ENCODE data around the gene PARP8. TPM values are rescaled to one million over a fixed set of nuclear protein-coding genes. Genes with fewer than 3 reads are reported as not detected.

PARP8 gene
- total RNA-seq, 2 donors from 2014 or later, result 5.4 to 6.7 TPM

DNA sequence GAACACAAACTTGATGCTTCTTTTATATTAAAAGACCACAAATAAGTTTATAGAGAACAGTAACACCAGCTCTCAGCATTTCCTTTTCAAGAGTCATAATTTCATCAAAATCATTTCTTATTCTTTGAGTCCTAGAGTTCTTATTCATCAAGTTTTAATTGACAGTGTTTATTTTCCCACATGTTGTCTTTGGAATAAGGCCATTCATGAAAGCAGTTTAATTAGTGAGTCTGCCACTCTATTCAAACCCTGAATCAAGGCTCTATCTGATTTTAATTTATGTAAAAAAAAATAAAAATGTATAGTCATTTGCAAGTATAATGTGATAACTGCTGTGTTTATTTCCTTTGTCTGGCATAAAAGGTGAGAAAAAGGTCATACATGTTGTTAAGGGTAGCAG is 176.7 kb downstream of the PARP8 start:
- Histone ChIP-seq H3K27ac (no peak overlapping the region), H3K9ac (ENCODE audit: low read depth in 2 of 2, low read length in 2 of 2) (no peak overlapping the region), H3K36me3 (no peaks in the 10 kb centered on the region), H3K4me1 (no peaks in the 10 kb centered on the region), H3K27me3 (no peaks in the 10 kb centered on the region), H3K4me3 (no peak overlapping the region), H3K9me3 (no peaks in the 10 kb centered on the region)
- intact Hi-C loops (cut with DNase I), result no loop called here
- TF ChIP-seq, protein P1, sequence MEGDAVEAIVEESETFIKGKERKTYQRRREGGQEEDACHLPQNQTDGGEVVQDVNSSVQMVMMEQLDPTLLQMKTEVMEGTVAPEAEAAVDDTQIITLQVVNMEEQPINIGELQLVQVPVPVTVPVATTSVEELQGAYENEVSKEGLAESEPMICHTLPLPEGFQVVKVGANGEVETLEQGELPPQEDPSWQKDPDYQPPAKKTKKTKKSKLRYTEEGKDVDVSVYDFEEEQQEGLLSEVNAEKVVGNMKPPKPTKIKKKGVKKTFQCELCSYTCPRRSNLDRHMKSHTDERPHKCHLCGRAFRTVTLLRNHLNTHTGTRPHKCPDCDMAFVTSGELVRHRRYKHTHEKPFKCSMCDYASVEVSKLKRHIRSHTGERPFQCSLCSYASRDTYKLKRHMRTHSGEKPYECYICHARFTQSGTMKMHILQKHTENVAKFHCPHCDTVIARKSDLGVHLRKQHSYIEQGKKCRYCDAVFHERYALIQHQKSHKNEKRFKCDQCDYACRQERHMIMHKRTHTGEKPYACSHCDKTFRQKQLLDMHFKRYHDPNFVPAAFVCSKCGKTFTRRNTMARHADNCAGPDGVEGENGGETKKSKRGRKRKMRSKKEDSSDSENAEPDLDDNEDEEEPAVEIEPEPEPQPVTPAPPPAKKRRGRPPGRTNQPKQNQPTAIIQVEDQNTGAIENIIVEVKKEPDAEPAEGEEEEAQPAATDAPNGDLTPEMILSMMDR (IDR thresholded peaks at IDR 0.05), result no peak
- DNase-seq, result no peak

DNA sequence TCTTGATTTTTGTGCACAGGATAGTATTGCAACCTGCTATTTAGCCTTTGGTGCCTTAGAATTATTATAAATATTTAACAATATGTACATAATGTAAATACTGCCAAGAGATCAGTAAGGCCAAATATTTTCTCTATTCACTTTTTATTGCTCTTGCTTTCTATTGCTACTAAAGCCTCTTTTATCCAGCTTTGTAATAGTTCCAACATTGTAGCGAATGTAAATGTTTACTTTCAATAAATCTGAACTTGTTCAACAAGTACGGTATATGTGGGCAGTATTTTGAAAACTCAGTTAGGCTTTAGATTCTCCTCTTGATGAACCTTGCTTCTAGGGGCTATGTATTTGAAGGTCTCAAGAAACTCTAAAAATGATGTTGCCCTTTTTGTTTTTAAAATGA is 179.8 kb downstream of the PARP8 start:
- intact Hi-C loops (cut with DNase I), result no loop called here
- Histone ChIP-seq H3K4me3 (no peak overlapping the region), H3K4me1 (no peaks in the 10 kb centered on the region), H3K9me3 (no peaks in the 10 kb centered on the region), H3K9ac (ENCODE audit: low read depth in 2 of 2, low read length in 2 of 2) (no peak overlapping the region), H3K27ac (no peak overlapping the region), H3K27me3 (no peaks in the 10 kb centered on the region), H3K36me3 (no peaks in the 10 kb centered on the region)
- no peak for DNase-seq
- TF ChIP-seq, protein P1 (IDR thresholded peaks at IDR 0.05), result no peak

DNA sequence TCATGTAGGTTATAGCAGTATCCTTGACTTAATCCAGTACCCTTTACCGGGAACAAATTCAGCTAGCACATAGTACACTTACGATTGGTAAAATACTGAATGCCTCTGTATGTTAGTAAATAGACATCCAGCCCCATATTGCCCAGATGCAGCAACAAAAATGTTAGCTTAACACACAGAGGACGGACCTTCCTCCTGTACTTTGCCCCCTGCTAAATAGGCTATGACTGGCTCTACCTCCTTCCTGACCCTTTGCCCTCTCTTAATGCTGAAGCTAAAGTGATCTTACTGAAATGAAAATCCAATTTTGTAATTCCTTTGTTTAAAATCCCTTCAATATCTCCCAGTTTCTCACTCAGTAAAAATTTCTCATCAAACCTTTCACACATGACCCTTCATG is 183.1 kb downstream of the PARP8 start:
- TF ChIP-seq, protein P1 (IDR thresholded peaks at IDR 0.05), result no peak
- H3K9me3 ChIP-seq, result no peaks in the 10 kb centered on the region
- H3K27me3 ChIP-seq, result no peaks in the 10 kb centered on the region
- no peak overlapping the region for H3K27ac ChIP-seq
- no peaks in the 10 kb centered on the region for H3K4me1 ChIP-seq
- H3K36me3 ChIP-seq, result no peaks in the 10 kb centered on the region
- H3K4me3 ChIP-seq, result no peak overlapping the region
- no peak for DNase-seq
- no peak overlapping the region for H3K9ac ChIP-seq (ENCODE audit: low read depth in 2 of 2, low read length in 2 of 2)
- intact Hi-C loops (cut with DNase I), result no loop called here

DNA sequence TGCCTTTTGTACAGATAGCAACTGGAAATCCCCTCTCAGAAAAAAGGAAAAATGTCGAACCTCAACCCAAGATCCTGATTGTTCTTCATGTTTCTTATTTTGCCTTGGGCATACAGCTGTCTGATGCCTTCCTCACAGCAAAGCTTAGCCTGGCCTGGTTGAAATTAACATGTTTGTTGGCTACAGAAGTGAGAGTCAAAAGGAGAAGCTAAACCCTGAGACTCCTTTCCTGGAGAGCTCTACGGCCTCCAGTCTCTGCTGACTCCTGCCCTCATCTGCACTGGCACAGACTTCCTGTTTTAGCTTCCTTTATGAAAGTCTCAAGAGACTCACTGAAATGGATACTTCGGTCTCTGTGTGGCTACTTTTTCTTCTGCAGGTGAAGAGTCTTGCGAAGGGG is 186.7 kb downstream of the PARP8 start:
- H3K27ac ChIP-seq, result no peak overlapping the region
- intact Hi-C loops (cut with DNase I), result no loop called here
- no peaks in the 10 kb centered on the region for H3K9me3 ChIP-seq
- H3K4me1 ChIP-seq, result no peaks in the 10 kb centered on the region
- TF ChIP-seq, protein P1 (IDR thresholded peaks at IDR 0.05), result no peak
- no peaks in the 10 kb centered on the region for H3K36me3 ChIP-seq
- H3K9ac ChIP-seq (ENCODE audit: low read depth in 2 of 2, low read length in 2 of 2), result no peak overlapping the region
- DNase-seq, result no peak
- no peaks in the 10 kb centered on the region for H3K27me3 ChIP-seq
- H3K4me3 ChIP-seq, result no peak overlapping the region

DNA sequence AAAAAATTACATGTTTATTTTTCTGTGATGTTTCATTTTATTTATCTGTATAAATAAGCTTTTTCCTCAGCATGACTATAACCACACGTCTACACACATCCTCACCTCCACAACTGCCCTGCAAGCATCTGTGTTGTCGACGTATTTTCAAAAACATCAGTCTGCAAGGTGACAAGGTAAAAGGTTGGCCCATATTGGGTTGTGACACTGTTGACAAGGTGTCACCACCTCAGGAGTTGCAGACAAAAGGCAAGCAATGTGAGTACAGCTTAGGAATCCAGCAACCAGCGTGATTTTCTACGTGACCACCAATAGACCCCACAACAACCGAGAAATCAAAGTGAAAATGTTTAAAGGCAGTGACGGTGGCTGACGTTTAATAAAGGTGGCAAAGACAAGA is 187.6 kb downstream of the PARP8 start:
- Histone ChIP-seq H3K9ac (ENCODE audit: low read depth in 2 of 2, low read length in 2 of 2) (no peak overlapping the region), H3K36me3 (no peaks in the 10 kb centered on the region), H3K27ac (no peak overlapping the region), H3K27me3 (no peaks in the 10 kb centered on the region), H3K4me3 (no peak overlapping the region), H3K9me3 (no peaks in the 10 kb centered on the region), H3K4me1 (no peaks in the 10 kb centered on the region)
- intact Hi-C loops (cut with DNase I), result no loop called here
- TF ChIP-seq, protein P1 (IDR thresholded peaks at IDR 0.05), result no peak
- DNase-seq, result no peak

DNA sequence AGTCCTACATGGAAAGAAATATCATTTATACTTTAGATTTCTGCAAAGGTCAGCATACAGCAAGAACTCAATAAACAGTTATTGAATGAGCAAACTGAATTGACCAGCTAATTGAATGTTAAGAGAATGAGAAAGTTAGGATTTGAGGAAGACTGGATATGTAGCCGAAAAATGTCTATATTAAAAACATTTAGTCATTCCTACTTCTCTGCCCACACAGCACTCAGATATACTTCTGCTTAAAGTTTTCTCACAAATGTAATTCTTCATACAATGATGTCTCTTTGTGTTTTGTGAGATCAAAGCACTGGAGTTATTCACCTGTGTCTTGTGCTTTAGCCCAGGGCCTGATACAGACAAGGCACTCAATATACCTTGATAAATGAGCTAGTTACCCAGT is 188.6 kb downstream of the PARP8 start:
- no peak for DNase-seq
- Histone ChIP-seq H3K27me3 (no peaks in the 10 kb centered on the region), H3K27ac (no peak overlapping the region), H3K9ac (ENCODE audit: low read depth in 2 of 2, low read length in 2 of 2) (no peak overlapping the region), H3K9me3 (no peaks in the 10 kb centered on the region), H3K4me3 (no peak overlapping the region), H3K4me1 (no peaks in the 10 kb centered on the region), H3K36me3 (no peaks in the 10 kb centered on the region)
- intact Hi-C loops (cut with DNase I), result no loop called here
- TF ChIP-seq, protein P1 (IDR thresholded peaks at IDR 0.05), result no peak

Measured in colonic mucosa (tissue), 4 donors.